ENCODE measurements around the gene RAP1GAP2. TPM values are rescaled to one million over a fixed set of nuclear protein-coding genes. Genes with fewer than 3 reads are reported as not detected.

The RAP1GAP2 gene
- total and polyA plus RNA-seq, 2 of the 8 experiments (the other 6 are each of a cell fraction or from before 2014, with no cell fraction given): 24.0 to 63.8 TPM

GRCh38 chr17:2856727-2857126 is 60.5 kb downstream of the RAP1GAP2 start:
- Histone ChIP-seq H3K56ac (replicated peaks; ENCODE audit: insufficient read length, low read depth, low read length) (no peak overlapping the region), H2BK12ac (ENCODE audit: low read depth, low read length) (peak overlapping the region; percentile 29; the same call in 1 of the 2 replicates), H4K5ac (ENCODE audit: insufficient read length, low read depth, low read length) (no peak overlapping the region), H3K23ac (ENCODE audit: insufficient read length) (no peak overlapping the region), H4K8ac (ENCODE audit: extremely low read depth, insufficient read depth, low read length) (no peak overlapping the region; the same call in 1 of the 2 replicates), H3K79me1 (ENCODE audit: low read depth, low read length) (peaks cover 15% of the 10 kb centered on the region), H2BK20ac (ENCODE audit: low read length) (no peak overlapping the region), H3K9ac (replicated peaks in 1 of 4; ENCODE audit: extremely low read depth in 1 of 4, low read depth in 3 of 4, low read length in 3 of 4) (no peak overlapping the region), H3K4me3 (ENCODE audit: extremely low read depth in 1 of 4, insufficient read depth in 2 of 4, low read depth in 3 of 4, low read length in 4 of 4) (no peak overlapping the region), H3K9me3 (ENCODE audit: insufficient read depth in 2 of 2, low read depth in 1 of 2, low read length in 1 of 2) (no peaks in the 10 kb centered on the region), H3K27me3 (replicated peaks in 1 of 4; ENCODE audit: control insufficient read depth in 3 of 4, extremely low read depth in 1 of 4, insufficient read depth in 3 of 4, low read length in 3 of 4) (peaks cover 0 to 5% (median under 1%) of the 10 kb centered on the region in 4 experiments; a peak in 2 of 7 replicates), H3K79me2 (ENCODE audit: control insufficient read depth in 1 of 2, insufficient read depth in 2 of 2, low read length in 2 of 2) (peaks cover 32 to 69% of the 10 kb centered on the region in 2 experiments), H4K20me1 (replicated peaks in 1 of 2; ENCODE audit: control insufficient read depth in 1 of 2, insufficient read depth in 2 of 2, low read length in 2 of 2) (peaks cover 9 to 18% of the 10 kb centered on the region in 2 experiments), H2BK15ac (ENCODE audit: low read length) (peak overlapping the region; percentile 74; the same call in 1 of the 2 replicates), H3K4ac (replicated peaks; ENCODE audit: insufficient read length, low read depth, low read length) (no peak overlapping the region), H3K27ac (ENCODE audit: low read depth, low read length) (no peak overlapping the region), H2AFZ (ENCODE audit: low read length) (no peak overlapping the region), H3K18ac (ENCODE audit: extremely low read depth, low read length) (peak overlapping the region; percentile 75; the same call in 1 of the 2 replicates), H3K23me2 (ENCODE audit: low read depth, low read length) (peaks cover 18% of the 10 kb centered on the region), H2AK5ac (ENCODE audit: low read depth, low read length) (0 out of 2 replicates have a peak overlapping the region, but pooled peaks have one; percentile 16), H3K14ac (ENCODE audit: insufficient read length) (no peak overlapping the region), H2BK5ac (ENCODE audit: low read depth, low read length) (0 out of 2 replicates have a peak overlapping the region, but pooled peaks have one; percentile 16), H3K4me2 (ENCODE audit: insufficient read depth in 1 of 2, low read depth in 2 of 2, low read length in 2 of 2) (peak overlapping the region; percentile 16 to 92; a peak in 3 of 4 replicates), H2BK120ac (replicated peaks; ENCODE audit: low read depth, low read length) (no peak overlapping the region), H4K91ac (replicated peaks; ENCODE audit: insufficient read length, low read length) (peak overlapping the region; percentile 57), H3K4me1 (replicated peaks in 1 of 4; ENCODE audit: control insufficient read depth in 3 of 4, insufficient read depth in 4 of 4, low read length in 3 of 4) (peaks cover 8 to 27% (median 20%) of the 10 kb centered on the region in 4 experiments), H3K36me3 (ENCODE audit: control insufficient read depth in 2 of 4, insufficient read depth in 4 of 4, low read length in 3 of 4) (no peaks in the 10 kb centered on the region)
- ChIA-PET CTCF (ENCODE audit: partially characterized antibody) (interaction anchor here (1.6 to 4.5 kb wide), 3 partner anchors 8 to 75 kb away, joined by 9 to 17 read pairs (median 11); no protein-coding TSS in a partner anchor), POLR2A (ENCODE audit: partially characterized antibody) (interaction anchor here (1.4 kb wide), 1 partner anchor 17 kb away, joined by 6 read pairs; no protein-coding TSS in a partner anchor)
- no peak for DNase-seq (ENCODE audit: low read depth in 1 of 2, low spot score in 2 of 2)
- no peak for FAIRE-seq
- 87% methylated on average over 5 of the region's 5 CpGs; no CpG with 5 or more reads in 1 of the 2 experiments for WGBS, 2 experiments (ENCODE audit: extremely low coverage in 1 of 2, insufficient coverage in 1 of 2, insufficient read length in 1 of 2, insufficient replicate concordance in 2 of 2, low coverage in 1 of 2, low lambda C conversion rate in 2 of 2, missing lambda C conversion rate in 1 of 2)
- TF ChIP-seq EZH2 (IDR thresholded peaks at IDR 0.05; ENCODE audit: low read depth, low read length, severe bottlenecking) (no peak), BRCA1 (IDR thresholded peaks at IDR 0.05; ENCODE audit: low read depth, low read length) (no peak), JUND (IDR thresholded peaks at IDR 0.05; ENCODE audit: low read length) (no peak)
